Measurements from ENCODE around the gene FRMD1. TPM values are rescaled to one million over a fixed set of nuclear protein-coding genes. Genes with fewer than 3 reads are reported as not detected.

The FRMD1 gene
- polyA plus RNA-seq, 1 donor from 2014 or later, result not detected

- Mint-ChIP-seq H3K9me3 (peaks cover 0 to 3% (median 1%) of the 10 kb centered on the region in 3 donors), H3K4me1 (peaks cover 0 to 1% (median 0%) of the 10 kb centered on the region in 3 donors), H3K4me3 (no peak overlapping the region), H3K36me3 (peaks cover 2% of the 10 kb centered on the region), H3K27me3 (peaks cover 18% of the 10 kb centered on the region), H3K27ac (no peak overlapping the region)
These were observed 47.5 kb downstream of the FRMD1 start for GRCh38 chr6:168031411-168031971.

GRCh38 chr6:168030908-168031307, 48.1 kb downstream of the FRMD1 start:
- Mint-ChIP-seq H3K4me1 (no peaks in the 10 kb centered on the region), H3K36me3 (peaks cover 2% of the 10 kb centered on the region), H3K9me3 (peaks cover 1 to 3% (median 2%) of the 10 kb centered on the region in 3 donors), H3K4me3 (no peak overlapping the region), H3K27me3 (peaks cover 14% of the 10 kb centered on the region), H3K27ac (no peak overlapping the region)

- H3K9me3 Mint-ChIP-seq, result peaks cover 1 to 3% (median 2%) of the 10 kb centered on the region in 3 donors
- no peak overlapping the region for H3K27ac Mint-ChIP-seq
- H3K36me3 Mint-ChIP-seq, result peaks cover 2% of the 10 kb centered on the region
- no peaks in the 10 kb centered on the region for H3K4me1 Mint-ChIP-seq
- H3K4me3 Mint-ChIP-seq, result no peak overlapping the region
- H3K27me3 Mint-ChIP-seq, result peaks cover 9% of the 10 kb centered on the region
These were observed 48.7 kb downstream of the FRMD1 start for GRCh38 chr6:168030218-168030746.

GRCh38 chr6:168029459-168030217, 49.4 kb downstream of the FRMD1 start:
- H3K36me3 Mint-ChIP-seq, result peaks cover 2% of the 10 kb centered on the region
- peaks cover 8% of the 10 kb centered on the region for H3K27me3 Mint-ChIP-seq
- no peaks in the 10 kb centered on the region for H3K4me1 Mint-ChIP-seq
- no peak overlapping the region for H3K27ac Mint-ChIP-seq
- H3K9me3 Mint-ChIP-seq, result peaks cover 1 to 3% (median 2%) of the 10 kb centered on the region in 3 donors
- no peak overlapping the region for H3K4me3 Mint-ChIP-seq

GRCh38 chr6:168028181-168028580, 50.8 kb downstream of the FRMD1 start:
- Mint-ChIP-seq H3K4me3 (no peak overlapping the region), H3K9me3 (peaks cover 1 to 3% (median 3%) of the 10 kb centered on the region in 3 donors), H3K36me3 (peaks cover 2% of the 10 kb centered on the region), H3K27ac (no peak overlapping the region), H3K4me1 (no peaks in the 10 kb centered on the region), H3K27me3 (peaks cover 7% of the 10 kb centered on the region)

- peaks cover 2% of the 10 kb centered on the region for H3K36me3 Mint-ChIP-seq
- H3K4me3 Mint-ChIP-seq, result no peak overlapping the region
- no peak overlapping the region for H3K27ac Mint-ChIP-seq
- peaks cover 7% of the 10 kb centered on the region for H3K27me3 Mint-ChIP-seq
- peaks cover 1 to 3% (median 3%) of the 10 kb centered on the region in 3 donors for H3K9me3 Mint-ChIP-seq
- H3K4me1 Mint-ChIP-seq, result no peaks in the 10 kb centered on the region
These were observed 51.5 kb downstream of the FRMD1 start for GRCh38 chr6:168027521-168027920.

GRCh38 chr6:168026925-168027324, 52.1 kb downstream of the FRMD1 start:
- Mint-ChIP-seq H3K27ac (no peak overlapping the region), H3K4me1 (no peaks in the 10 kb centered on the region), H3K36me3 (peaks cover 2% of the 10 kb centered on the region), H3K27me3 (peaks cover 3% of the 10 kb centered on the region), H3K9me3 (peaks cover 1 to 3% (median 3%) of the 10 kb centered on the region in 3 donors), H3K4me3 (peak overlapping the region in 1 of 4 donors; percentile 65)

GRCh38 chr6:168025831-168026710, 52.9 kb downstream of the FRMD1 start:
- no peaks in the 10 kb centered on the region for H3K4me1 Mint-ChIP-seq
- peaks cover 2% of the 10 kb centered on the region for H3K36me3 Mint-ChIP-seq
- no peak overlapping the region for H3K4me3 Mint-ChIP-seq
- H3K27ac Mint-ChIP-seq, result no peak overlapping the region
- H3K9me3 Mint-ChIP-seq, result peaks cover 1 to 3% (median 3%) of the 10 kb centered on the region in 3 donors
- H3K27me3 Mint-ChIP-seq, result peaks cover 3% of the 10 kb centered on the region

- no peaks in the 10 kb centered on the region for H3K4me1 Mint-ChIP-seq
- no peak overlapping the region for H3K4me3 Mint-ChIP-seq
- H3K36me3 Mint-ChIP-seq, result peaks cover 2% of the 10 kb centered on the region
- H3K27ac Mint-ChIP-seq, result no peak overlapping the region
- peaks cover 3% of the 10 kb centered on the region for H3K27me3 Mint-ChIP-seq
- H3K9me3 Mint-ChIP-seq, result peaks cover 3 to 11% (median 4%) of the 10 kb centered on the region in 3 donors
These were observed 54.0 kb downstream of the FRMD1 start for GRCh38 chr6:168024951-168025510.

- no peaks in the 10 kb centered on the region for H3K4me1 Mint-ChIP-seq
- no peak overlapping the region for H3K27ac Mint-ChIP-seq
- H3K9me3 Mint-ChIP-seq, result peaks cover 3 to 19% (median 6%) of the 10 kb centered on the region in 3 donors
- peaks cover 6% of the 10 kb centered on the region for H3K36me3 Mint-ChIP-seq
- H3K27me3 Mint-ChIP-seq, result peaks cover 5% of the 10 kb centered on the region
- no peak overlapping the region for H3K4me3 Mint-ChIP-seq
These were observed 56.3 kb downstream of the FRMD1 start for GRCh38 chr6:168022488-168023321.

- Mint-ChIP-seq H3K9me3 (peaks cover 3 to 15% (median 10%) of the 10 kb centered on the region in 3 donors), H3K4me1 (no peaks in the 10 kb centered on the region), H3K36me3 (peaks cover 4% of the 10 kb centered on the region), H3K4me3 (no peak overlapping the region), H3K27ac (no peak overlapping the region), H3K27me3 (peaks cover 5% of the 10 kb centered on the region)
These were observed 57.4 kb downstream of the FRMD1 start for GRCh38 chr6:168021581-168021980.

- H3K27me3 Mint-ChIP-seq, result peaks cover 8% of the 10 kb centered on the region
- peaks cover 2 to 19% (median 10%) of the 10 kb centered on the region in 3 donors for H3K9me3 Mint-ChIP-seq
- H3K36me3 Mint-ChIP-seq, result peaks cover 4% of the 10 kb centered on the region
- no peak overlapping the region for H3K27ac Mint-ChIP-seq
- no peak overlapping the region for H3K4me3 Mint-ChIP-seq
- H3K4me1 Mint-ChIP-seq, result no peaks in the 10 kb centered on the region
These were observed 58.8 kb downstream of the FRMD1 start for GRCh38 chr6:168020242-168020641.

GRCh38 chr6:168018664-168019063, 60.3 kb downstream of the FRMD1 start:
- peaks cover 4% of the 10 kb centered on the region for H3K36me3 Mint-ChIP-seq
- H3K4me3 Mint-ChIP-seq, result no peak overlapping the region
- H3K27me3 Mint-ChIP-seq, result peaks cover 5% of the 10 kb centered on the region
- peaks cover 1 to 19% (median 12%) of the 10 kb centered on the region in 3 donors for H3K9me3 Mint-ChIP-seq
- no peaks in the 10 kb centered on the region for H3K4me1 Mint-ChIP-seq
- H3K27ac Mint-ChIP-seq, result no peak overlapping the region

- peaks cover 1 to 19% (median 12%) of the 10 kb centered on the region in 3 donors for H3K9me3 Mint-ChIP-seq
- H3K36me3 Mint-ChIP-seq, result peaks cover 4% of the 10 kb centered on the region
- peaks cover 5% of the 10 kb centered on the region for H3K27me3 Mint-ChIP-seq
- H3K27ac Mint-ChIP-seq, result no peak overlapping the region
- H3K4me1 Mint-ChIP-seq, result no peaks in the 10 kb centered on the region
- H3K4me3 Mint-ChIP-seq, result no peak overlapping the region
These were observed 61.4 kb downstream of the FRMD1 start for GRCh38 chr6:168017629-168018028.
